Neural crest cell (in vitro differentiated cells): ENCODE measurements around the gene SREK1. TPM values are rescaled to one million over a fixed set of nuclear protein-coding genes. Genes with fewer than 3 reads are reported as not detected.
A peak's percentile ranks its signal among the peaks of the same experiment; 100 is the strongest.

Source experiments
- DNase-seq: peaks from one replicate; pipeline ENCODE4 v3.0.0; 2021; ENCODE audit warnings: low read depth, mixed read lengths, low spot score
- H3K27ac Mint-ChIP-seq: one replicate; pipeline ENCODE4 v1.8.0; 2021; ENCODE audit warnings: mild to moderate bottlenecking, mixed read lengths; ENCODE audit not compliant: unreplicated experiment
- H3K27me3 Mint-ChIP-seq: 2 replicates; pipeline ENCODE4 v1.8.0; 2021; ENCODE audit warnings: low read depth, mild to moderate bottlenecking, mixed read lengths
- H3K36me3 Mint-ChIP-seq: 2 replicates; pipeline ENCODE4 v1.8.0; 2021; ENCODE audit warnings: low read depth, mild to moderate bottlenecking, mixed read lengths
- H3K4me1 Mint-ChIP-seq: 2 replicates; pipeline ENCODE4 v1.8.0; 2021; ENCODE audit warnings: mixed read lengths
- H3K4me3 Mint-ChIP-seq: one replicate; pipeline ENCODE4 v1.8.0; 2021; ENCODE audit warnings: mild to moderate bottlenecking, mixed read lengths
- H3K9me3 Mint-ChIP-seq: 2 replicates; pipeline ENCODE4 v1.8.0; 2021; ENCODE audit warnings: mixed read lengths
- CTCF ChIP-seq: fragments of 200-600 bp; sonication (generic); conservative IDR thresholded peaks from 2 replicates; pipeline ENCODE4 v1.5.0; 2021; ENCODE audit warnings: antibody characterized with exemption, mild to moderate bottlenecking
- total RNA-seq: library from RNA; stranded (reverse); gene quantifications from 2 replicates; pipeline ENCODE4 v1.2.1, GENCODE V29; 2021

Gene SREK1
- total RNA-seq, 1 donor from 2014 or later, result 91.1 TPM

- no peaks in the 10 kb centered on the region for H3K36me3 Mint-ChIP-seq
- H3K27me3 Mint-ChIP-seq, result no peaks in the 10 kb centered on the region
- H3K4me3 Mint-ChIP-seq, result no peak overlapping the region
- no peak for DNase-seq
- no peak for TF ChIP-seq CTCF
- H3K9me3 Mint-ChIP-seq, result peaks cover 2% of the 10 kb centered on the region
- H3K27ac Mint-ChIP-seq, result peak overlapping the region; percentile 15
- H3K4me1 Mint-ChIP-seq, result peaks cover 42% of the 10 kb centered on the region
Measured at GRCh38 chr5:66232275-66232674, 88.2 kb downstream of the SREK1 start.

GRCh38 chr5:66232706-66233445 lies 88.8 kb downstream of the SREK1 start:
- Mint-ChIP-seq H3K4me1 (peaks cover 40% of the 10 kb centered on the region), H3K4me3 (peak overlapping the region; percentile 6), H3K27me3 (no peaks in the 10 kb centered on the region), H3K27ac (peak overlapping the region; percentile 15), H3K9me3 (peaks cover 2% of the 10 kb centered on the region), H3K36me3 (no peaks in the 10 kb centered on the region)
- no peak for TF ChIP-seq CTCF
- DNase-seq, result peak; percentile 10

Other genes starting within 250 kb of the SREK1 start
- gene ERBIN, start 217.7 kb upstream of the SREK1 start, total RNA-seq, result 51.2 and 52.2 TPM in 2 replicates